ENCODE data around the gene CEP128. TPM values are rescaled to one million over a fixed set of nuclear protein-coding genes. Genes with fewer than 3 reads are reported as not detected.

The CEP128 gene
- total and polyA plus RNA-seq, 7 donors: 0.79 to 2.3 (median 1.8) TPM

DNA sequence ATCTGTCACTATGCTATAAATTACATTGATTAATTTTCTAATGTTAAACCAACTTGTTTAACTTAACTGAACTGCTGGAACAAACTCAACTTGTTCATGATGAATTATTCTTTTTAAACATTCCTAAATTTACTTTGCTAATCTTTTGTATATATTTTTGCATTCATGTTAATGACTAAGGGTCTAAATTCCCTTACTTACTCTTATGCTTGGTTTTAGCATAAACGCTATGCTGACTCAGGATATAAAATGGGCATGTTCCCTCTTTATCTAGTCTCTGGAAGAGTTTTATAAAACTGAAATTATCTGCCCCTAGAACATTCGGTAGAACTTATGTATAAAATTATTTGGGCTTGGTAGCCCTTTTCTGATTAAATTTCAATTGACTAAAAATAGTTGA lies 387.4 kb downstream of the CEP128 start:
- TF ChIP-seq, protein P1, sequence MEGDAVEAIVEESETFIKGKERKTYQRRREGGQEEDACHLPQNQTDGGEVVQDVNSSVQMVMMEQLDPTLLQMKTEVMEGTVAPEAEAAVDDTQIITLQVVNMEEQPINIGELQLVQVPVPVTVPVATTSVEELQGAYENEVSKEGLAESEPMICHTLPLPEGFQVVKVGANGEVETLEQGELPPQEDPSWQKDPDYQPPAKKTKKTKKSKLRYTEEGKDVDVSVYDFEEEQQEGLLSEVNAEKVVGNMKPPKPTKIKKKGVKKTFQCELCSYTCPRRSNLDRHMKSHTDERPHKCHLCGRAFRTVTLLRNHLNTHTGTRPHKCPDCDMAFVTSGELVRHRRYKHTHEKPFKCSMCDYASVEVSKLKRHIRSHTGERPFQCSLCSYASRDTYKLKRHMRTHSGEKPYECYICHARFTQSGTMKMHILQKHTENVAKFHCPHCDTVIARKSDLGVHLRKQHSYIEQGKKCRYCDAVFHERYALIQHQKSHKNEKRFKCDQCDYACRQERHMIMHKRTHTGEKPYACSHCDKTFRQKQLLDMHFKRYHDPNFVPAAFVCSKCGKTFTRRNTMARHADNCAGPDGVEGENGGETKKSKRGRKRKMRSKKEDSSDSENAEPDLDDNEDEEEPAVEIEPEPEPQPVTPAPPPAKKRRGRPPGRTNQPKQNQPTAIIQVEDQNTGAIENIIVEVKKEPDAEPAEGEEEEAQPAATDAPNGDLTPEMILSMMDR (IDR thresholded peaks at IDR 0.05): no peak
- ATAC-seq: no peak
- intact Hi-C loops (cut with DNase I): no loop called here

DNA sequence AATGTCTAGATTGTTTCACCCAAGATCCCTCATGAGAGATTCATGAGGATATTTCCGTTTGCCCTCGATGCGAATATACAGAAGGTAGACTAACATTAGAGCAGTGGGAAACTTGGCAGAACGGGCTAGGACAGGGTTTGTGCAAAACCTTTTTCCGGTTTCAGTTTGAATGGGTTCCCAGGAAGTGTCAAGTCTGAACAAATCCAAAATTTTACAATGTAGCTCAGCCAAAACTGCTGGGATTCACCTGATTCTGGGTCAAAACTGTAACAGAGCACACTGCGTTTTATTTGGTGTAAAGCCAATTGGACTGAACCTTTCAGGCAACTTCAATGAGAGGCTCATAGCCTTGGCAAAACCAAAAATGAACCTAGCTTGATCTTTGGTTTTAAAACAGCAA lies 392.4 kb downstream of the CEP128 start:
- TF ChIP-seq, protein P1 (IDR thresholded peaks at IDR 0.05): no peak
- intact Hi-C loops (cut with DNase I): no loop called here
- ATAC-seq: no peak
- Histone ChIP-seq H3K9me3 (no peaks in the 10 kb centered on the region), H3K4me3 (no peak overlapping the region), H3K36me3 (ENCODE audit: insufficient read depth in 1 of 2, low read depth in 1 of 2) (no peaks in the 10 kb centered on the region), H3K4me1 (no peaks in the 10 kb centered on the region), H3K27me3 (ENCODE audit: insufficient read depth in 3 of 3, low read length in 2 of 3) (no peaks in the 10 kb centered on the region), H3K27ac (no peak overlapping the region)
- DNase-seq: no peak
- 43 to 77% (median 59%) methylated on average over 6 of the region's 6 CpGs for WGBS, 3 donors

More for the DNA sequence above, 387.4 kb downstream of the CEP128 start:
- Histone ChIP-seq H3K4me1 (no peaks in the 10 kb centered on the region), H3K4me3 (no peak overlapping the region), H3K27ac (no peak overlapping the region), H3K9me3 (no peaks in the 10 kb centered on the region), H3K36me3 (ENCODE audit: insufficient read depth in 1 of 2, low read depth in 1 of 2) (no peaks in the 10 kb centered on the region), H3K27me3 (ENCODE audit: insufficient read depth in 3 of 3, low read length in 2 of 3) (no peaks in the 10 kb centered on the region)
- WGBS, 3 donors: 97 to 99% (median 97%) methylated on average over 2 of the region's 2 CpGs
- no peak for DNase-seq

DNA sequence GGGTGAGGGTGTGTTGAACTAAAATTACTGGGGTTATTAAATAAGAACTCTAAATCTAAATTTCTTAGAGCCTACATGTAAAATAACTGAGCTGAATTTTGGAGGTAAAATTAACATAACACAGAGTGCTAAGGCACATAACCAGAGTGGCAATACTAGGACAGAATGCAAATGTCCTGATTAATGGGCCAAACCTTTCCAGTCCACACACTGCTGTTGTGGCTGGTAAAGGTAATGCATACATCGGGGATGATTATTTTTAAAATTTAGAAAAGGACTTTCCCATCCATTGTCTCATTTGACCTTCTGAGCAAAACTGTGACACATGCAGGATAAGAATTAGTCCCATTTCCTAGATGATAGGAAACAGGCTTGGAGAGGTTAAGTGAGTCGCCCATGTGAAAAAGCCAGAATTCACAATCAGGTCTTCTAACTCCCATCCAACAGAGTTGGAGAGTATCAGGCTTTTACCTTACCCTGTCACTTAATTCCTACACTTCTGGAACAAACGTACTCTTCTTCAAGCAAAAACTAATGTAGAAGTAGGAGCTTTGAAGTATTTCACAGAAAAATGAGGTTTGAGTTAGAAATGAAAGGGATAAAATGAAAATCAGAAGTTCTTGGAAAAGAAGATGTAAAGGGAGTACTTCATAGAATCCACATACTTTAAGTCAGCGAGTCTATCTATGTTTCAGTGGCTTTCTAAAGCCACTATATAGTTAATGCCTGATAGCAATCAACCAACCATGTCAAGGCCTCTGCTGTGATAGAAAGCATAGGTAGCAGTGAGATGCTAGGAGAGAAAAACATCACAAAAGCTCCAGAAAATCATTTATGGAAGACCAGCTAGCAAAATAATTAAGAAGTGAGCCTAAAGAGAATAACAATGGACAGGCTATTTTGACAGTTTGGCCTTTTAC lies 395.3 kb downstream of the CEP128 start:
- Histone ChIP-seq H3K4me3 (no peak overlapping the region), H3K27ac (no peak overlapping the region), H3K36me3 (ENCODE audit: insufficient read depth in 1 of 2, low read depth in 1 of 2) (no peaks in the 10 kb centered on the region), H3K4me1 (no peaks in the 10 kb centered on the region), H3K27me3 (ENCODE audit: insufficient read depth in 3 of 3, low read length in 2 of 3) (no peaks in the 10 kb centered on the region), H3K9me3 (no peaks in the 10 kb centered on the region)
- DNase-seq (no peak), ATAC-seq (no peak)
- 88 to 91% (median 88%) methylated on average over 4 of the region's 4 CpGs for WGBS, 3 donors
- TF ChIP-seq, protein P1 (IDR thresholded peaks at IDR 0.05): no peak
- intact Hi-C loops (cut with DNase I): no loop called here

DNA sequence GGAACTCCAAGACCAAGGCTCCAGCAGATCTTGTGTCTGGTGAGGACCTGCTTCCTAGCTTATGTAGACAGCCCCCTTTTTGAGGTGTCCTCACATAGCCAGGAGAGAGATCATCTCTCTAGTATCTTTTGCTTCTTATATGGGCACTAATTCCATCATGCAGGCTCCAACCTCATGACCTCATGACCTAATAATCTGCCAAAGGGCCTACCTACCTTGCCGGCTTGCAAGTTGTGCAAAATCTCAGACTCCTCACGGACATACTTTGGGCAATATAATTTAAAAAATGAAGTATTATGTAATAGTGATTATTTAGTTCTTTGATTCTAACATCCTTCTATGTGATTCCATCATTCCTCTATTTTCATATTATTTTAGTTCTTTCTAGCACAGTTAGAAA lies 397.2 kb downstream of the CEP128 start:
- no peak for DNase-seq
- no peaks in the 10 kb centered on the region for H3K4me1 ChIP-seq
- no peak overlapping the region for H3K4me3 ChIP-seq
- no peaks in the 10 kb centered on the region for H3K9me3 ChIP-seq
- intact Hi-C loops (cut with DNase I): no loop called here
- H3K27me3 ChIP-seq (ENCODE audit: insufficient read depth in 3 of 3, low read length in 2 of 3): no peaks in the 10 kb centered on the region
- H3K36me3 ChIP-seq (ENCODE audit: insufficient read depth in 1 of 2, low read depth in 1 of 2): no peaks in the 10 kb centered on the region
- no peak overlapping the region for H3K27ac ChIP-seq
- 90 to 97% (median 96%) methylated on average over 2 of the region's 2 CpGs for WGBS, 3 donors
- ATAC-seq: no peak
- TF ChIP-seq, protein P1 (IDR thresholded peaks at IDR 0.05): no peak

All from psoas muscle (tissue), 8 donors.